ENCODE data around the gene SLC18A2.

Gene SLC18A2

GRCh38 chr10:117311261-117311660 lies 70.3 kb downstream of the SLC18A2 start:
- DNase-seq (ENCODE audit: low read depth in 2 of 2, low spot score in 1 of 2) = no peak

- no peak for DNase-seq (ENCODE audit: low read depth in 2 of 2, low spot score in 1 of 2)
Measured at GRCh38 chr10:117312430-117312829, 71.5 kb downstream of the SLC18A2 start.

GRCh38 chr10:117313641-117314040 lies 72.7 kb downstream of the SLC18A2 start:
- no peak for DNase-seq (ENCODE audit: low read depth in 2 of 2, low spot score in 1 of 2)

- DNase-seq (ENCODE audit: low read depth in 2 of 2, low spot score in 1 of 2) = no peak
Measured at GRCh38 chr10:117316701-117317100, 75.8 kb downstream of the SLC18A2 start.

GRCh38 chr10:117318909-117319308 lies 78.0 kb downstream of the SLC18A2 start:
- DNase-seq (ENCODE audit: low read depth in 2 of 2, low spot score in 1 of 2) = no peak

GRCh38 chr10:117320050-117320665 lies 79.2 kb downstream of the SLC18A2 start:
- DNase-seq (ENCODE audit: low read depth in 2 of 2, low spot score in 1 of 2) = no peak

GRCh38 chr10:117322260-117322659 lies 81.3 kb downstream of the SLC18A2 start:
- DNase-seq (ENCODE audit: low read depth in 2 of 2, low spot score in 1 of 2) = no peak

GRCh38 chr10:117324367-117324766 lies 83.5 kb downstream of the SLC18A2 start:
- DNase-seq (ENCODE audit: low read depth in 2 of 2, low spot score in 1 of 2) = no peak

- no peak for DNase-seq (ENCODE audit: low read depth in 2 of 2, low spot score in 1 of 2)
Measured at GRCh38 chr10:117327262-117327661, 86.3 kb downstream of the SLC18A2 start.

Data from stimulated activated CD8-positive, alpha-beta memory T cell treated with anti-CD3 and anti-CD28 coated beads, Interleukin-4, amount 100 ng/mL, for 4 hours (primary cell).